Keratinocyte (primary cell): ENCODE measurements around the gene HAPLN1. TPM values are rescaled to one million over a fixed set of nuclear protein-coding genes. Genes with fewer than 3 reads are reported as not detected.

Experiments
- DNase-seq: peaks from one replicate; pipeline ENCODE4 v3.0.0-alpha.2; 2011; ENCODE audit warnings: low read depth, missing footprints, low spot score
- FAIRE-seq: peaks from 2 replicates; lab custom pipeline; 2011; peaks lifted over from hg19 to GRCh38; lab: Jason Lieb, UNC
- H2AFZ ChIP-seq: 2 replicates; pipeline ENCODE4 v1.6.0; 2012; ENCODE audit warnings: low read length, control low read depth, inconsistent platforms; ENCODE audit not compliant: control insufficient read depth
- H3K27ac ChIP-seq: 2 replicates; pipeline ENCODE4 v1.5.1; 2011; ENCODE audit warnings: low read length; ENCODE audit not compliant: control insufficient read depth, insufficient read depth
- H3K27me3 ChIP-seq: 3 replicates; pipeline ENCODE4 v1.6.0; 2011; ENCODE audit warnings: low read length; ENCODE audit not compliant: control insufficient read depth, insufficient read depth; ENCODE audit errors: extremely low read depth
- H3K36me3 ChIP-seq, 2 experiments: 2 replicates in 1 of 2; 3 replicates in 1 of 2; pipeline ENCODE4 v1.5.1; 2011; ENCODE audit warnings: low read length in 2 of 2, mild to moderate bottlenecking in 1 of 2; ENCODE audit not compliant: control insufficient read depth in 2 of 2, insufficient read depth in 2 of 2; ENCODE audit errors: extremely low read depth in 1 of 2
- H3K4me1 ChIP-seq: 3 replicates; pipeline ENCODE4 v1.5.1; 2011; ENCODE audit warnings: low read length; ENCODE audit not compliant: control insufficient read depth, insufficient read depth; ENCODE audit errors: extremely low read depth
- H3K4me2 ChIP-seq: 3 replicates; pipeline ENCODE4 v1.6.0; 2011; ENCODE audit warnings: low read depth, low read length; ENCODE audit not compliant: control insufficient read depth, insufficient read depth; ENCODE audit errors: extremely low read depth
- H3K4me3 ChIP-seq, 3 experiments: fragments of 200-600 bp in 1 of 3; sonication (generic) in 1 of 3; 2 replicates in 2 of 3; 3 replicates in 1 of 3; pipeline ENCODE4 v1.5.1; 2011 to 2016; ENCODE audit warnings: low read length in 3 of 3, mild to moderate bottlenecking in 3 of 3, control low read depth in 2 of 3, inconsistent platforms in 1 of 3, low read depth in 1 of 3, mixed read lengths in 1 of 3, mixed run types in 1 of 3, moderate library complexity in 1 of 3; ENCODE audit not compliant: control insufficient read depth in 2 of 3, insufficient read depth in 2 of 3; ENCODE audit errors: extremely low read depth in 1 of 3
- H3K79me2 ChIP-seq: 2 replicates; pipeline ENCODE4 v1.6.0; 2012; ENCODE audit warnings: low read length; ENCODE audit not compliant: control insufficient read depth, insufficient read depth
- H3K9ac ChIP-seq: 3 replicates; pipeline ENCODE4 v1.6.0; 2011; ENCODE audit warnings: low read length; ENCODE audit not compliant: control insufficient read depth, insufficient read depth; ENCODE audit errors: extremely low read depth
- H3K9me1 ChIP-seq: 3 replicates; pipeline ENCODE4 v1.6.0; 2011; ENCODE audit warnings: low read length; ENCODE audit not compliant: control insufficient read depth, insufficient read depth; ENCODE audit errors: extremely low read depth
- H3K9me3 ChIP-seq: 2 replicates; pipeline ENCODE4 v1.5.1; 2012; ENCODE audit warnings: low read depth, low read length; ENCODE audit not compliant: control insufficient read depth
- H4K20me1 ChIP-seq: 3 replicates; pipeline ENCODE4 v1.6.0; 2011; ENCODE audit warnings: low read length; ENCODE audit not compliant: control insufficient read depth, insufficient read depth; ENCODE audit errors: extremely low read depth
- EZH2 ChIP-seq: IDR thresholded peaks from one replicate; pipeline ENCODE4 v1.6.1; 2012; ENCODE audit warnings: inconsistent platforms, mild to moderate bottlenecking, low read length, moderate library complexity
- dilution Hi-C: fragments of 300-500 bp; cut with MboI; formaldehyde crosslinking; loops from one replicate; pipeline ENCODE4 v1.7.0; 2020; ENCODE audit warnings: low sequenced_read_pairs; ENCODE audit not compliant: extremely low pct_ligation_motif_present
- polyA plus RNA-seq, 5 experiments: library from polyadenylated mRNA; depleted of rRNA in 3 of 5; stranded (reverse) in 3 of 5; stranded (forward) in 1 of 5; unstranded in 1 of 5; fragments of >200 nt; gene quantifications; 1 replicate in 1 of 5; 2 replicates in 3 of 5; 3 replicates in 1 of 5; pipeline versions ENCODE4 v1.2.1 to v1.2.3, GENCODE V29; 2011 to 2012; ENCODE audit warnings: missing spikeins in 2 of 5, low read depth in 1 of 5, low replicate concordance in 1 of 5
- TF ChIP-seq, protein P1 (sequence below), 3 experiments: IDR thresholded peaks in 1 of 3; conservative IDR thresholded peaks in 1 of 3; optimal IDR thresholded peaks in 1 of 3; 2 replicates in 2 of 3; 3 replicates in 1 of 3; pipeline versions ENCODE3 to v1.5.1; 2011; ENCODE audit warnings: low read length in 3 of 3, mild to moderate bottlenecking in 3 of 3, moderate library complexity in 2 of 3, control low read depth in 1 of 3, inconsistent platforms in 1 of 3; ENCODE audit not compliant: insufficient read depth in 2 of 3; ENCODE audit errors: extremely low read depth in 1 of 3

Gene HAPLN1
- polyA plus RNA-seq, 1 donor (not counting 4 experiments of a cell fraction or from before 2014, with no cell fraction given), result not detected

DNA sequence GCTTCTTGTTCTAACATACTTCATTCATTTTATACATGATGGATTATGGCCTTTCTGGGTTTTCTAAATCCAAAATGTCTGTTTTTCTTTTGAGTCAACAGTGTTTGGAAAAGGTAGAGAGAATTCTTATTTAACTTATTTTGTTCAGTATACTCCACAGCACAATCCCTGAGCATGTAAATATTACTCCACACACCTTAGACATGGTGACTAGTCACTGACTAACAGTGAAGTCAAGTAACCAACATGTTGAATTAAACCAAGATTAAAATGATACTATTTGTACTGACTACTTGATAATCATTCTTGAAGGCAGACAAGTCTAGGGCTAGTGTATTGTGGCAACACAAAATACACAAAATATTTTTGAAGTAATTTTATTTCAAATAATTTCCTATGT is 55.0 kb downstream of the HAPLN1 start:
- dilution Hi-C loops, result no loop called here
- Histone ChIP-seq H3K79me2 (no peaks in the 10 kb centered on the region), H3K27ac (no peak overlapping the region), H4K20me1 (no peaks in the 10 kb centered on the region), H3K4me2 (no peak overlapping the region), H3K9me3 (no peaks in the 10 kb centered on the region), H2AFZ (no peak overlapping the region), H3K36me3 (no peaks in the 10 kb centered on the region), H3K9ac (no peak overlapping the region), H3K4me3 (no peak overlapping the region), H3K9me1 (no peaks in the 10 kb centered on the region), H3K27me3 (no peaks in the 10 kb centered on the region), H3K4me1 (no peaks in the 10 kb centered on the region)
- no peak for FAIRE-seq
- DNase-seq, result no peak
- TF ChIP-seq, protein P1, sequence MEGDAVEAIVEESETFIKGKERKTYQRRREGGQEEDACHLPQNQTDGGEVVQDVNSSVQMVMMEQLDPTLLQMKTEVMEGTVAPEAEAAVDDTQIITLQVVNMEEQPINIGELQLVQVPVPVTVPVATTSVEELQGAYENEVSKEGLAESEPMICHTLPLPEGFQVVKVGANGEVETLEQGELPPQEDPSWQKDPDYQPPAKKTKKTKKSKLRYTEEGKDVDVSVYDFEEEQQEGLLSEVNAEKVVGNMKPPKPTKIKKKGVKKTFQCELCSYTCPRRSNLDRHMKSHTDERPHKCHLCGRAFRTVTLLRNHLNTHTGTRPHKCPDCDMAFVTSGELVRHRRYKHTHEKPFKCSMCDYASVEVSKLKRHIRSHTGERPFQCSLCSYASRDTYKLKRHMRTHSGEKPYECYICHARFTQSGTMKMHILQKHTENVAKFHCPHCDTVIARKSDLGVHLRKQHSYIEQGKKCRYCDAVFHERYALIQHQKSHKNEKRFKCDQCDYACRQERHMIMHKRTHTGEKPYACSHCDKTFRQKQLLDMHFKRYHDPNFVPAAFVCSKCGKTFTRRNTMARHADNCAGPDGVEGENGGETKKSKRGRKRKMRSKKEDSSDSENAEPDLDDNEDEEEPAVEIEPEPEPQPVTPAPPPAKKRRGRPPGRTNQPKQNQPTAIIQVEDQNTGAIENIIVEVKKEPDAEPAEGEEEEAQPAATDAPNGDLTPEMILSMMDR (optimal IDR thresholded peaks at IDR 0.05 in 1 of 3, IDR thresholded peaks at IDR 0.05 in 1 of 3, conservative IDR thresholded peaks at IDR 0.05 in 1 of 3; ENCODE audit: extremely low read depth in 1 of 3, insufficient read depth in 2 of 3, low read length in 3 of 3), result no peak
- TF ChIP-seq EZH2, result no peak

DNA sequence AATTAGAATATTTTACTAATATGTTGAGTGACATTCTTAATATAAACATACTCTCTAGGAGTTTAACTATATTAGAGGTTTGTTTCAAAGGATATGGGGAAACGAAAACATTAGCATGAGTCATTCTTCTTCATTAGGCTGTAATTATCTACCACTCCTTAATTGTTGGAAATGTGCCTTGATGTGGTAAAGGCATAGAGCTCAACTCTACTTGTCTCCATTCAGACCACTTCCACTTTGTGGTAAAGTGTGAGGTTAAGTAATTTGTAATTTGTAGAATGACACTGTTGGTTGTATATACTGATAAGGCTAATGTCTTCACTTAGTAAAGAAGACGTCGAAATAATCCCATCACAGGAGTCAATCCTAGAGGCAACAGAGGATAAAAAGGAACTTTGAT is 58.1 kb downstream of the HAPLN1 start:
- Histone ChIP-seq H3K4me2 (no peak overlapping the region), H3K9me1 (no peaks in the 10 kb centered on the region), H3K79me2 (no peaks in the 10 kb centered on the region), H3K36me3 (no peaks in the 10 kb centered on the region), H2AFZ (no peak overlapping the region), H3K4me1 (no peaks in the 10 kb centered on the region), H3K27me3 (no peaks in the 10 kb centered on the region), H3K9ac (no peak overlapping the region), H3K9me3 (no peaks in the 10 kb centered on the region), H3K27ac (no peak overlapping the region), H3K4me3 (no peak overlapping the region), H4K20me1 (no peaks in the 10 kb centered on the region)
- dilution Hi-C loops, result no loop called here
- FAIRE-seq (no peak), DNase-seq (no peak)
- TF ChIP-seq EZH2, result no peak
- TF ChIP-seq, protein P1 (optimal IDR thresholded peaks at IDR 0.05 in 1 of 3, IDR thresholded peaks at IDR 0.05 in 1 of 3, conservative IDR thresholded peaks at IDR 0.05 in 1 of 3; ENCODE audit: extremely low read depth in 1 of 3, insufficient read depth in 2 of 3, low read length in 3 of 3), result no peak
